ENCODE data around the gene ZNF534. TPM values are rescaled to one million over a fixed set of nuclear protein-coding genes. Genes with fewer than 3 reads are reported as not detected.

Gene ZNF534
- total and polyA plus RNA-seq, 2 of the 13 experiments (the other 11 are each of a cell fraction or from before 2014, with no cell fraction given), result 0.04 to 0.08 TPM

GRCh38 chr19:52397310-52398080 is 31.5 kb upstream of the ZNF534 start, which contains the start of gene ZNF528 (continued):
- TF ChIP-seq, protein P1, sequence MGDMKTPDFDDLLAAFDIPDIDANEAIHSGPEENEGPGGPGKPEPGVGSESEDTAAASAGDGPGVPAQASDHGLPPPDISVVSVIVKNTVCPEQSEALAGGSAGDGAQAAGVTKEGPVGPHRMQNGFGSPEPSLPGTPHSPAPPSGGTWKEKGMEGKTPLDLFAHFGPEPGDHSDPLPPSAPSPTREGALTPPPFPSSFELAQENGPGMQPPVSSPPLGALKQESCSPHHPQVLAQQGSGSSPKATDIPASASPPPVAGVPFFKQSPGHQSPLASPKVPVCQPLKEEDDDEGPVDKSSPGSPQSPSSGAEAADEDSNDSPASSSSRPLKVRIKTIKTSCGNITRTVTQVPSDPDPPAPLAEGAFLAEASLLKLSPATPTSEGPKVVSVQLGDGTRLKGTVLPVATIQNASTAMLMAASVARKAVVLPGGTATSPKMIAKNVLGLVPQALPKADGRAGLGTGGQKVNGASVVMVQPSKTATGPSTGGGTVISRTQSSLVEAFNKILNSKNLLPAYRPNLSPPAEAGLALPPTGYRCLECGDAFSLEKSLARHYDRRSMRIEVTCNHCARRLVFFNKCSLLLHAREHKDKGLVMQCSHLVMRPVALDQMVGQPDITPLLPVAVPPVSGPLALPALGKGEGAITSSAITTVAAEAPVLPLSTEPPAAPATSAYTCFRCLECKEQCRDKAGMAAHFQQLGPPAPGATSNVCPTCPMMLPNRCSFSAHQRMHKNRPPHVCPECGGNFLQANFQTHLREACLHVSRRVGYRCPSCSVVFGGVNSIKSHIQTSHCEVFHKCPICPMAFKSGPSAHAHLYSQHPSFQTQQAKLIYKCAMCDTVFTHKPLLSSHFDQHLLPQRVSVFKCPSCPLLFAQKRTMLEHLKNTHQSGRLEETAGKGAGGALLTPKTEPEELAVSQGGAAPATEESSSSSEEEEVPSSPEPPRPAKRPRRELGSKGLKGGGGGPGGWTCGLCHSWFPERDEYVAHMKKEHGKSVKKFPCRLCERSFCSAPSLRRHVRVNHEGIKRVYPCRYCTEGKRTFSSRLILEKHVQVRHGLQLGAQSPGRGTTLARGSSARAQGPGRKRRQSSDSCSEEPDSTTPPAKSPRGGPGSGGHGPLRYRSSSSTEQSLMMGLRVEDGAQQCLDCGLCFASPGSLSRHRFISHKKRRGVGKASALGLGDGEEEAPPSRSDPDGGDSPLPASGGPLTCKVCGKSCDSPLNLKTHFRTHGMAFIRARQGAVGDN (CRISPR knock-in tag; IDR thresholded peaks at IDR 0.05), result peak; percentile 66
- TF ChIP-seq AKAP8 (CRISPR knock-in tag; IDR thresholded peaks at IDR 0.05), result no peak
- TF ChIP-seq MIER3 (CRISPR knock-in tag; IDR thresholded peaks at IDR 0.05; ENCODE audit: borderline replicate concordance), result peak; percentile 31; the same call in 1 of the 2 replicates
- peak; percentile 47; the same call in 1 of the 2 replicates for TF ChIP-seq EEA1 (CRISPR knock-in tag; IDR thresholded peaks at IDR 0.05; ENCODE audit: borderline replicate concordance)
- TF ChIP-seq NAIF1 (CRISPR knock-in tag; IDR thresholded peaks at IDR 0.05; ENCODE audit: borderline replicate concordance), result no peak
- TF ChIP-seq ZSCAN22 (CRISPR knock-in tag; IDR thresholded peaks at IDR 0.05), result no peak
- no peak for TF ChIP-seq SRY (CRISPR knock-in tag; IDR thresholded peaks at IDR 0.05)
- TF ChIP-seq, protein P2, sequence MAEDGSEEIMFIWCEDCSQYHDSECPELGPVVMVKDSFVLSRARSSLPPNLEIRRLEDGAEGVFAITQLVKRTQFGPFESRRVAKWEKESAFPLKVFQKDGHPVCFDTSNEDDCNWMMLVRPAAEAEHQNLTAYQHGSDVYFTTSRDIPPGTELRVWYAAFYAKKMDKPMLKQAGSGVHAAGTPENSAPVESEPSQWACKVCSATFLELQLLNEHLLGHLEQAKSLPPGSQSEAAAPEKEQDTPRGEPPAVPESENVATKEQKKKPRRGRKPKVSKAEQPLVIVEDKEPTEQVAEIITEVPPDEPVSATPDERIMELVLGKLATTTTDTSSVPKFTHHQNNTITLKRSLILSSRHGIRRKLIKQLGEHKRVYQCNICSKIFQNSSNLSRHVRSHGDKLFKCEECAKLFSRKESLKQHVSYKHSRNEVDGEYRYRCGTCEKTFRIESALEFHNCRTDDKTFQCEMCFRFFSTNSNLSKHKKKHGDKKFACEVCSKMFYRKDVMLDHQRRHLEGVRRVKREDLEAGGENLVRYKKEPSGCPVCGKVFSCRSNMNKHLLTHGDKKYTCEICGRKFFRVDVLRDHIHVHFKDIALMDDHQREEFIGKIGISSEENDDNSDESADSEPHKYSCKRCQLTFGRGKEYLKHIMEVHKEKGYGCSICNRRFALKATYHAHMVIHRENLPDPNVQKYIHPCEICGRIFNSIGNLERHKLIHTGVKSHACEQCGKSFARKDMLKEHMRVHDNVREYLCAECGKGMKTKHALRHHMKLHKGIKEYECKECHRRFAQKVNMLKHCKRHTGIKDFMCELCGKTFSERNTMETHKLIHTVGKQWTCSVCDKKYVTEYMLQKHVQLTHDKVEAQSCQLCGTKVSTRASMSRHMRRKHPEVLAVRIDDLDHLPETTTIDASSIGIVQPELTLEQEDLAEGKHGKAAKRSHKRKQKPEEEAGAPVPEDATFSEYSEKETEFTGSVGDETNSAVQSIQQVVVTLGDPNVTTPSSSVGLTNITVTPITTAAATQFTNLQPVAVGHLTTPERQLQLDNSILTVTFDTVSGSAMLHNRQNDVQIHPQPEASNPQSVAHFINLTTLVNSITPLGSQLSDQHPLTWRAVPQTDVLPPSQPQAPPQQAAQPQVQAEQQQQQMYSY (CRISPR knock-in tag; IDR thresholded peaks at IDR 0.05), result peak; percentile 84
- no peak for TF ChIP-seq DNMT1 (CRISPR knock-in tag; IDR thresholded peaks at IDR 0.05)
- no peak for TF ChIP-seq ZNF234 (CRISPR knock-in tag; conservative IDR thresholded peaks at IDR 0.05)
- TF ChIP-seq MAFK (conservative IDR thresholded peaks at IDR 0.05 in 1 of 2, IDR thresholded peaks at IDR 0.05 in 1 of 2; ENCODE audit: low read length in 2 of 2), result peak in 1 of 2 experiments; percentile 28; a peak in 1 of 4 replicates
- TF ChIP-seq ZNF17 (CRISPR knock-in tag; IDR thresholded peaks at IDR 0.05), result no peak
- 0 out of 2 replicates have a peak, but pooled peaks have one; percentile 45 for TF ChIP-seq ZNF761 (CRISPR knock-in tag; conservative IDR thresholded peaks at IDR 0.05)
- TF ChIP-seq, protein P3, sequence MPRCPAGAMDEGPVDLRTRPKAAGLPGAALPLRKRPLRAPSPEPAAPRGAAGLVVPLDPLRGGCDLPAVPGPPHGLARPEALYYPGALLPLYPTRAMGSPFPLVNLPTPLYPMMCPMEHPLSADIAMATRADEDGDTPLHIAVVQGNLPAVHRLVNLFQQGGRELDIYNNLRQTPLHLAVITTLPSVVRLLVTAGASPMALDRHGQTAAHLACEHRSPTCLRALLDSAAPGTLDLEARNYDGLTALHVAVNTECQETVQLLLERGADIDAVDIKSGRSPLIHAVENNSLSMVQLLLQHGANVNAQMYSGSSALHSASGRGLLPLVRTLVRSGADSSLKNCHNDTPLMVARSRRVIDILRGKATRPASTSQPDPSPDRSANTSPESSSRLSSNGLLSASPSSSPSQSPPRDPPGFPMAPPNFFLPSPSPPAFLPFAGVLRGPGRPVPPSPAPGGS (CRISPR knock-in tag; IDR thresholded peaks at IDR 0.05), result 0 out of 2 replicates have a peak, but pooled peaks have one; percentile 48
- no peak for TF ChIP-seq MTA3 (CRISPR knock-in tag; IDR thresholded peaks at IDR 0.05)
- no peak for TF ChIP-seq HNF1B (CRISPR knock-in tag; IDR thresholded peaks at IDR 0.05)
- TF ChIP-seq ZNF569 (CRISPR knock-in tag; IDR thresholded peaks at IDR 0.05; ENCODE audit: borderline replicate concordance), result no peak
- TF ChIP-seq DMAP1 (CRISPR knock-in tag; IDR thresholded peaks at IDR 0.05), result no peak; the same call in 1 of the 2 replicates

Data from HepG2 (cell line).